Muscle layer of colon (tissue), 2 donors: ENCODE data around the gene FAM13C.
"Not testable (repeated sequence)": the region's sequence is repeated elsewhere in the genome, so short reads cannot be mapped to it uniquely, and the experiment has no call there.

Source experiments
- H3K27ac ChIP-seq: one replicate; pipeline ENCODE4 v1.7.0; 2013; ENCODE audit warnings: low read depth, mild to moderate bottlenecking, low read length, moderate library complexity
- H3K27me3 ChIP-seq, 2 donors: one replicate each; pipeline ENCODE4 v1.7.0; 2013; ENCODE audit warnings: low read length in 2 of 2, mild to moderate bottlenecking in 2 of 2; ENCODE audit not compliant: insufficient read depth in 2 of 2, control insufficient read depth in 1 of 2
- H3K36me3 ChIP-seq: one replicate; pipeline ENCODE4 v1.7.0; 2013; ENCODE audit warnings: mild to moderate bottlenecking, low read length; ENCODE audit not compliant: insufficient read depth
- H3K4me1 ChIP-seq: one replicate; pipeline ENCODE4 v1.7.0; 2013; ENCODE audit warnings: mild to moderate bottlenecking, low read length; ENCODE audit not compliant: insufficient read depth
- H3K4me3 ChIP-seq, 2 donors: one replicate each; pipeline ENCODE4 v1.7.0; 2013; ENCODE audit warnings: low read length in 2 of 2, low read depth in 1 of 2, mild to moderate bottlenecking in 1 of 2, moderate library complexity in 1 of 2
- H3K9ac ChIP-seq: one replicate; pipeline ENCODE4 v1.7.0; 2013; ENCODE audit warnings: low read length
- H3K9me3 ChIP-seq: one replicate; pipeline ENCODE4 v1.7.0; 2013; ENCODE audit warnings: mild to moderate bottlenecking, low read length
- donor health status: abdominal sarcoma.
- donor health status: Adenocarcinoma of cecum.

FAM13C gene

GRCh38 chr10:59227136-59227673 lies 135.1 kb downstream of the FAM13C start:
- Histone ChIP-seq H3K9me3 (no peaks in the 10 kb centered on the region), H3K4me1 (peaks cover 7% of the 10 kb centered on the region), H3K36me3 (no peaks in the 10 kb centered on the region), H3K27me3 (no peaks in the 10 kb centered on the region), H3K9ac (no peak overlapping the region), H3K27ac (no peak overlapping the region), H3K4me3 (no peak overlapping the region)

GRCh38 chr10:59225211-59225610 lies 137.1 kb downstream of the FAM13C start:
- Histone ChIP-seq H3K27me3 (no peaks in the 10 kb centered on the region), H3K36me3 (no peaks in the 10 kb centered on the region), H3K27ac (no peak overlapping the region), H3K9ac (no peak overlapping the region), H3K9me3 (no peaks in the 10 kb centered on the region), H3K4me1 (peaks cover 7% of the 10 kb centered on the region), H3K4me3 (no peak overlapping the region)

- H3K27ac ChIP-seq, H3K4me1 ChIP-seq, H3K27me3 ChIP-seq, H3K4me3 ChIP-seq, H3K9ac ChIP-seq, H3K36me3 ChIP-seq, H3K9me3 ChIP-seq: not testable (repeated sequence)
Measured at GRCh38 chr10:59223597-59223996, 138.8 kb downstream of the FAM13C start.

- H3K9me3 ChIP-seq: no peaks in the 10 kb centered on the region
- H3K4me1 ChIP-seq: peaks cover 7% of the 10 kb centered on the region
- H3K27me3 ChIP-seq: no peaks in the 10 kb centered on the region
- no peaks in the 10 kb centered on the region for H3K36me3 ChIP-seq
- H3K9ac ChIP-seq: no peak overlapping the region
- H3K27ac ChIP-seq: no peak overlapping the region
- H3K4me3 ChIP-seq: no peak overlapping the region
Measured at GRCh38 chr10:59222788-59223187, 139.6 kb downstream of the FAM13C start.

GRCh38 chr10:59216178-59216869 lies 146.0 kb downstream of the FAM13C start:
- H3K27ac ChIP-seq: no peak overlapping the region
- no peaks in the 10 kb centered on the region for H3K9me3 ChIP-seq
- H3K27me3 ChIP-seq: no peaks in the 10 kb centered on the region
- no peaks in the 10 kb centered on the region for H3K36me3 ChIP-seq
- H3K4me1 ChIP-seq: no peaks in the 10 kb centered on the region
- no peak overlapping the region for H3K9ac ChIP-seq
- H3K4me3 ChIP-seq: no peak overlapping the region

- Histone ChIP-seq H3K4me1 (no peaks in the 10 kb centered on the region), H3K9me3 (no peaks in the 10 kb centered on the region), H3K36me3 (no peaks in the 10 kb centered on the region), H3K4me3 (no peak overlapping the region), H3K9ac (no peak overlapping the region), H3K27ac (no peak overlapping the region), H3K27me3 (no peaks in the 10 kb centered on the region)
Measured at GRCh38 chr10:59214160-59214559, 148.2 kb downstream of the FAM13C start.

GRCh38 chr10:59212301-59212798 lies 150.0 kb downstream of the FAM13C start:
- no peak overlapping the region for H3K9ac ChIP-seq
- no peaks in the 10 kb centered on the region for H3K9me3 ChIP-seq
- no peak overlapping the region for H3K27ac ChIP-seq
- H3K4me3 ChIP-seq: no peak overlapping the region
- H3K27me3 ChIP-seq: no peaks in the 10 kb centered on the region
- no peaks in the 10 kb centered on the region for H3K4me1 ChIP-seq
- H3K36me3 ChIP-seq: no peaks in the 10 kb centered on the region

- no peaks in the 10 kb centered on the region for H3K9me3 ChIP-seq
- no peak overlapping the region for H3K9ac ChIP-seq
- no peak overlapping the region for H3K4me3 ChIP-seq
- H3K36me3 ChIP-seq: no peaks in the 10 kb centered on the region
- no peak overlapping the region for H3K27ac ChIP-seq
- no peaks in the 10 kb centered on the region for H3K4me1 ChIP-seq
- no peaks in the 10 kb centered on the region for H3K27me3 ChIP-seq
Measured at GRCh38 chr10:59206204-59206720, 156.1 kb downstream of the FAM13C start.
